NOMO-1 treated with DMSO at 0.1 percent for 48 hours (cell line): ENCODE measurements around the gene ABHD4.
"Not testable (repeated sequence)": the region's sequence is repeated elsewhere in the genome, so short reads cannot be mapped to it uniquely, and the experiment has no call there.

Experiments
- DNase-seq: peaks from one replicate; lab custom pipeline; 2025; ENCODE audit not compliant: unreplicated experiment; lab: John Stamatoyannopoulos, UW

Gene ABHD4

GRCh38 chr14:22588526-22589095, 9.5 kb upstream of the ABHD4 start:
- no peak for DNase-seq

GRCh38 chr14:22589096-22589839, 8.8 kb upstream of the ABHD4 start, which contains the start of gene DAD1:
TSS of gene DAD1 (minus strand) at chr14:22589224. CDS start at chr14:22589157, 67 bp downstream.
- peak; percentile 99 for DNase-seq

- DNase-seq: no peak
Observed at GRCh38 chr14:22593189-22593588, 4.9 kb upstream of the ABHD4 start.

- no peak for DNase-seq
Observed at GRCh38 chr14:22593601-22594000, 4.5 kb upstream of the ABHD4 start.

- no peak for DNase-seq
Observed at GRCh38 chr14:22594156-22594716, 3.9 kb upstream of the ABHD4 start.

GRCh38 chr14:22596354-22596879, 1.7 kb upstream of the ABHD4 start:
- DNase-seq: no peak

GRCh38 chr14:22597265-22597664, 835 bp upstream of the ABHD4 start:
- no peak for DNase-seq

- DNase-seq: no peak
Observed at GRCh38 chr14:22597771-22598098, 365 bp upstream of the ABHD4 start.

GRCh38 chr14:22598896-22599244, 770 bp downstream of the ABHD4 start:
- DNase-seq: peak; percentile 28

- DNase-seq: no peak
Observed at GRCh38 chr14:22599349-22599748, 1.2 kb downstream of the ABHD4 start.

- DNase-seq: peak; percentile 6
Observed at GRCh38 chr14:22600027-22600426, 1.9 kb downstream of the ABHD4 start.

GRCh38 chr14:22601456-22601855, 3.4 kb downstream of the ABHD4 start:
- DNase-seq: no peak

- no peak for DNase-seq
Observed at GRCh38 chr14:22601996-22602395, 3.9 kb downstream of the ABHD4 start.

GRCh38 chr14:22602862-22603261, 4.8 kb downstream of the ABHD4 start:
- DNase-seq: no peak

- no peak for DNase-seq
Observed at GRCh38 chr14:22606380-22606779, 8.3 kb downstream of the ABHD4 start.

GRCh38 chr14:22607291-22607690, 9.2 kb downstream of the ABHD4 start:
- DNase-seq: no peak

GRCh38 chr14:22610931-22611330, 12.8 kb downstream of the ABHD4 start:
- no peak for DNase-seq

GRCh38 chr14:22613106-22613695, 15.1 kb downstream of the ABHD4 start:
- DNase-seq: no peak

GRCh38 chr14:22613736-22614239, 15.7 kb downstream of the ABHD4 start:
- DNase-seq: no peak

GRCh38 chr14:22614240-22614799, 16.2 kb downstream of the ABHD4 start:
- DNase-seq: peak; percentile 56

GRCh38 chr14:22615765-22616164, 17.7 kb downstream of the ABHD4 start:
- not testable (repeated sequence) for DNase-seq
